ENCODE measurements around the gene CACNB4. TPM values are rescaled to one million over a fixed set of nuclear protein-coding genes. Genes with fewer than 3 reads are reported as not detected.
"Not testable (repeated sequence)": the region's sequence is repeated elsewhere in the genome, so short reads cannot be mapped to it uniquely, and the experiment has no call there.

The CACNB4 gene
- polyA plus RNA-seq, 1 donor, result 6.4 TPM

GRCh38 chr2:151815821-151816489 is 282.9 kb downstream of the CACNB4 start:
- DNase-seq, result no peak

GRCh38 chr2:151810489-151810888 is 288.4 kb downstream of the CACNB4 start:
- no peak for DNase-seq

GRCh38 chr2:151809073-151809383 is 289.8 kb downstream of the CACNB4 start:
- DNase-seq, result no peak

GRCh38 chr2:151808258-151809072 is 290.4 kb downstream of the CACNB4 start:
- DNase-seq, result no peak

GRCh38 chr2:151805961-151806360 is 292.9 kb downstream of the CACNB4 start:
- DNase-seq, result no peak

- DNase-seq, result no peak
These were observed 293.5 kb downstream of the CACNB4 start for GRCh38 chr2:151805343-151805742.

GRCh38 chr2:151803811-151804210 is 295.0 kb downstream of the CACNB4 start:
- DNase-seq, result no peak

- no peak for DNase-seq
These were observed 296.5 kb downstream of the CACNB4 start for GRCh38 chr2:151802315-151802714.

GRCh38 chr2:151799886-151800292 is 299.0 kb downstream of the CACNB4 start:
- DNase-seq, result no peak

GRCh38 chr2:151796774-151797173 is 302.1 kb downstream of the CACNB4 start:
- DNase-seq, result no peak

- no peak for DNase-seq
These were observed 303.1 kb downstream of the CACNB4 start for GRCh38 chr2:151795646-151796240.

GRCh38 chr2:151794422-151794821 is 304.4 kb downstream of the CACNB4 start:
- not testable (repeated sequence) for DNase-seq

GRCh38 chr2:151793123-151793522 is 305.7 kb downstream of the CACNB4 start:
- no peak for DNase-seq

GRCh38 chr2:151792589-151792988 is 306.3 kb downstream of the CACNB4 start:
- DNase-seq, result no peak

- DNase-seq, result no peak
These were observed 307.3 kb downstream of the CACNB4 start for GRCh38 chr2:151791545-151791944.

- DNase-seq, result no peak
These were observed 308.2 kb downstream of the CACNB4 start for GRCh38 chr2:151790689-151791088.

GRCh38 chr2:151789055-151789834 is 309.6 kb downstream of the CACNB4 start:
- no peak for DNase-seq

GRCh38 chr2:151786483-151786882 is 312.4 kb downstream of the CACNB4 start:
- DNase-seq, result peak; percentile 19

- DNase-seq, result no peak
These were observed 312.8 kb downstream of the CACNB4 start for GRCh38 chr2:151786077-151786476.

- no peak for DNase-seq
These were observed 315.7 kb downstream of the CACNB4 start for GRCh38 chr2:151783133-151783520.

Measured in hindlimb muscle (tissue), 1 donor.